Endodermal cell (in vitro differentiated cells): Measurements from ENCODE around the gene MAPKAPK2. TPM values are rescaled to one million over a fixed set of nuclear protein-coding genes. Genes with fewer than 3 reads are reported as not detected.
A peak's percentile ranks its signal among the peaks of the same experiment; 100 is the strongest.

ENCODE experiments used
- DNase-seq: peaks from one replicate; pipeline ENCODE4 v3.0.0-alpha.2; 2017
- H3K27ac ChIP-seq: 2 replicates; pipeline ENCODE4 v1.5.1; 2013; ENCODE audit warnings: mild to moderate bottlenecking, low read depth, low read length, moderate library complexity
- H3K27me3 ChIP-seq: 2 replicates; pipeline ENCODE4 v1.6.1; 2013; ENCODE audit warnings: mild to moderate bottlenecking, low read length, moderate library complexity; ENCODE audit not compliant: insufficient read depth, control insufficient read depth, poor library complexity, severe bottlenecking
- H3K36me3 ChIP-seq: 2 replicates; pipeline ENCODE4 v1.7.0; 2013; ENCODE audit warnings: mild to moderate bottlenecking, low read length, moderate library complexity; ENCODE audit not compliant: control insufficient read depth, insufficient read depth
- H3K4me1 ChIP-seq: one replicate; pipeline ENCODE4 v1.7.0; 2013; ENCODE audit warnings: low read length; ENCODE audit not compliant: control insufficient read depth, insufficient read depth
- H3K4me3 ChIP-seq: 2 replicates; pipeline ENCODE4 v1.5.1; 2013; ENCODE audit warnings: mild to moderate bottlenecking, low read length, moderate library complexity
- H3K9ac ChIP-seq: 2 replicates; pipeline ENCODE4 v1.6.1; 2013; ENCODE audit warnings: mild to moderate bottlenecking, low read length, moderate library complexity; ENCODE audit not compliant: poor library complexity, severe bottlenecking; ENCODE audit errors: extremely low read depth
- H3K9me3 ChIP-seq: 2 replicates; pipeline ENCODE4 v1.6.1; 2013; ENCODE audit warnings: mild to moderate bottlenecking, low read length, moderate library complexity; ENCODE audit not compliant: control insufficient read depth
- H3K27ac Mint-ChIP-seq: 2 replicates; pipeline ENCODE4 v1.8.0; 2020; ENCODE audit warnings: mixed read lengths
- H3K27me3 Mint-ChIP-seq: 2 replicates; pipeline ENCODE4 v1.8.0; 2021; ENCODE audit warnings: mild to moderate bottlenecking, mixed read lengths; ENCODE audit not compliant: insufficient read depth
- H3K36me3 Mint-ChIP-seq: 2 replicates; pipeline ENCODE4 v1.8.0; 2020; ENCODE audit warnings: low read depth, mixed read lengths
- H3K4me1 Mint-ChIP-seq: 2 replicates; pipeline ENCODE4 v1.8.0; 2020; ENCODE audit warnings: mixed read lengths
- H3K4me3 Mint-ChIP-seq: 2 replicates; pipeline ENCODE4 v1.8.0; 2020; ENCODE audit warnings: mild to moderate bottlenecking, moderate library complexity, mixed read lengths
- H3K9me3 Mint-ChIP-seq: 2 replicates; pipeline ENCODE4 v1.8.0; 2020; ENCODE audit warnings: mild to moderate bottlenecking, mixed read lengths
- CTCF ChIP-seq: fragments of 200-600 bp; sonication (generic); conservative IDR thresholded peaks from 2 replicates; pipeline ENCODE4 v1.5.0; 2021; ENCODE audit warnings: antibody characterized with exemption, mild to moderate bottlenecking
- WGBS, 2 experiments: methylation state at CpG; one replicate each; pipeline versions ENCODE4 v1.1.5 to v1.1.7; 2013; ENCODE audit warnings: missing lambda C conversion rate in 2 of 2, mixed read lengths in 1 of 2; ENCODE audit not compliant: insufficient coverage in 1 of 2, insufficient read length in 1 of 2; 5-methylcytosine and 5-hydroxymethylcytosine counted together
- total RNA-seq, 2 donors: library from RNA; stranded (reverse); fragmentation: NEBNext Ultra II Directional in 1 of 2; extraction: Animal tissue kit (Norgen Biotek cat#: 25700) in 1 of 2; gene quantifications; 2 replicates in 1 of 2; 3 replicates in 1 of 2; pipeline ENCODE4 v1.2.1, GENCODE V29; 2021

Gene MAPKAPK2
- total RNA-seq, 2 donors from 2014 or later, result 72.8 to 79.7 TPM

- H3K9ac ChIP-seq, result no peak overlapping the region
- 93 to 100% methylated on average over 1 to 3 of the region's 3 CpGs for WGBS, 2 experiments
These were observed 53.1 kb downstream of the MAPKAPK2 start for GRCh38 chr1:206737729-206738201.

GRCh38 chr1:206738370-206739366 lies 54.0 kb downstream of the MAPKAPK2 start:
- H3K4me1 ChIP-seq, result peaks cover 3% of the 10 kb centered on the region
- H3K27me3 ChIP-seq, result no peaks in the 10 kb centered on the region
- no peak overlapping the region for H3K9ac ChIP-seq
- H3K9me3 ChIP-seq, result no peaks in the 10 kb centered on the region
- H3K27ac ChIP-seq, result no peak overlapping the region
- H3K4me3 Mint-ChIP-seq, result no peak overlapping the region
- 20 to 64% methylated on average over 2 to 3 of the region's 3 CpGs for WGBS, 2 experiments
- peaks cover 8% of the 10 kb centered on the region for H3K36me3 ChIP-seq
- no peaks in the 10 kb centered on the region for H3K9me3 Mint-ChIP-seq
- no peak overlapping the region for H3K4me3 ChIP-seq
- peak; percentile 74 for TF ChIP-seq CTCF
- peaks cover 10% of the 10 kb centered on the region for H3K36me3 Mint-ChIP-seq
- H3K27me3 Mint-ChIP-seq, result no peaks in the 10 kb centered on the region
- H3K27ac Mint-ChIP-seq, result no peak overlapping the region
- H3K4me1 Mint-ChIP-seq, result peaks cover 12% of the 10 kb centered on the region
- peak; percentile 67 for DNase-seq

More at GRCh38 chr1:206737729-206738201, 53.1 kb downstream of the MAPKAPK2 start:
- peaks cover 12% of the 10 kb centered on the region for H3K36me3 Mint-ChIP-seq
- peaks cover 3% of the 10 kb centered on the region for H3K4me1 ChIP-seq
- H3K9me3 Mint-ChIP-seq, result no peaks in the 10 kb centered on the region
- H3K4me3 Mint-ChIP-seq, result no peak overlapping the region
- H3K27ac Mint-ChIP-seq, result no peak overlapping the region
- no peak for DNase-seq
- H3K27me3 ChIP-seq, result no peaks in the 10 kb centered on the region
- H3K4me3 ChIP-seq, result no peak overlapping the region
- H3K9me3 ChIP-seq, result no peaks in the 10 kb centered on the region
- peaks cover 11% of the 10 kb centered on the region for H3K36me3 ChIP-seq
- H3K27me3 Mint-ChIP-seq, result no peaks in the 10 kb centered on the region
- H3K27ac ChIP-seq, result no peak overlapping the region
- no peak for TF ChIP-seq CTCF
- H3K4me1 Mint-ChIP-seq, result peaks cover 12% of the 10 kb centered on the region

- Mint-ChIP-seq H3K27me3 (no peaks in the 10 kb centered on the region), H3K27ac (no peak overlapping the region), H3K4me1 (peaks cover 12% of the 10 kb centered on the region), H3K9me3 (no peaks in the 10 kb centered on the region), H3K4me3 (no peak overlapping the region), H3K36me3 (peaks cover 10% of the 10 kb centered on the region)
- H3K36me3 ChIP-seq, result peaks cover 8% of the 10 kb centered on the region
- no peak overlapping the region for H3K9ac ChIP-seq
- peaks cover 3% of the 10 kb centered on the region for H3K4me1 ChIP-seq
- no peak for TF ChIP-seq CTCF
- H3K27ac ChIP-seq, result no peak overlapping the region
- 52 to 83% methylated on average over 3 to 5 of the region's 5 CpGs for WGBS, 2 experiments
- no peaks in the 10 kb centered on the region for H3K9me3 ChIP-seq
- no peaks in the 10 kb centered on the region for H3K27me3 ChIP-seq
- DNase-seq, result no peak
- no peak overlapping the region for H3K4me3 ChIP-seq
These were observed 54.8 kb downstream of the MAPKAPK2 start for GRCh38 chr1:206739411-206740076.
